ENCODE data around the gene KATNAL1. TPM values are rescaled to one million over a fixed set of nuclear protein-coding genes. Genes with fewer than 3 reads are reported as not detected.

The KATNAL1 gene
- total RNA-seq, 1 donor = 8.6 TPM

DNA sequence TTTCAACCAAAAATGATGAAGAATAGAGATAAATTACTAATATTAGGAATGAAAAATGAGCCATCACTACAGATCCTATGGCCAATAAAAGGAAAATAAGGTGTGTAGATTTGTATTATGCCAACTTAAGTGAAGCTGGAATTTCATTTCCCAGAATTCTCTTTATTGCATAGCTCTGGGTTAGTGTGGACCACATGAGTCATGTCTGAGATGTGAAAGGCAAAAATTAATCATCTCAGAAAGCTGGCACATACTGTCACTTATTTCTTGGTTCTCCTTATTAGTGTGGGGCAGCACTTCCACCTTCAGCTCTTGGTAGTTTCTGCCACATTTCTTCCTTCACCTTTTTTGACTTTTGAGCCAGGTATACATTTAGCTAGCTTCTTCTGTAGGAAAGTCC, 82.6 kb downstream of the KATNAL1 start:
- DNase-seq (ENCODE audit: low read depth in 2 of 3, low spot score in 2 of 3) = peak in 1 of 3 donors; percentile 22

DNA sequence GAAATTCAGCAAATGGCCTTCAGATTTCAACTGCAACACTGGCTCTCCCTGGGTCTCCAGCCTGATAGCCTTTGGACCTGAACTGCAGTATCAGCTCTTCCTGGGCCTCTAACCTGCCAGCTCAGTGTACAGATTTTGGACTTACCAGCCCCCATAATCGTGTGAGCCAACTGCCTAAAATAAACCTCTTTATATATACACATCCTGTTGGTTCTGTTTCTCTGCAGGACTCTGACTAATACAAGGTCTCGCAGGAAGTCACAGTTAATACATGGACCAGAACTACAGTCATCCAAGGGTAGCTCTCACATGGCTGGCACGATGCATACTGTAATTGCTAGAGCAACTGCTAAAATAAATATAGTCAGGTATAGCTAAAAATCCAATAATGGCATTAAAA, 85.1 kb downstream of the KATNAL1 start:
- no peak for DNase-seq (ENCODE audit: low read depth in 2 of 3, low spot score in 2 of 3)

DNA sequence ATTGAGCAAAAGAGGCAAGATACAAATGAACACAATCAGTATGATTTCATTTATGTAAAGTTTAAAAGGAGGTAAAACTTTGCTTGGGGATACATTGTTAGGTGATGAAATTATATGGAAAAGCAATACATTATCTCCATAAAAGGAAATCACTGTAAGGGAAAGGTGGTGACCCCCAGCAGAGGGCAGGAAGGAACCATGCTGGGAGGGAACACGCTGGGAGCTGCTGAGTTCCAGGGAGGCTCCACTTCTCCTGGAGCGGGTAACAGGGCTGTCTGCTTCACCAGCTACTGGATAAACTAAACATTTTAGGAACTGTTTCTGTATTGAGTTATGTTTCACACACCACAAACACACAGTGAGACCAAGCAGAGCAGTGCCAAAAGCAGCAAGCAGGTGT, 91.2 kb downstream of the KATNAL1 start:
- no peak for DNase-seq (ENCODE audit: low read depth in 2 of 3, low spot score in 2 of 3)

DNA sequence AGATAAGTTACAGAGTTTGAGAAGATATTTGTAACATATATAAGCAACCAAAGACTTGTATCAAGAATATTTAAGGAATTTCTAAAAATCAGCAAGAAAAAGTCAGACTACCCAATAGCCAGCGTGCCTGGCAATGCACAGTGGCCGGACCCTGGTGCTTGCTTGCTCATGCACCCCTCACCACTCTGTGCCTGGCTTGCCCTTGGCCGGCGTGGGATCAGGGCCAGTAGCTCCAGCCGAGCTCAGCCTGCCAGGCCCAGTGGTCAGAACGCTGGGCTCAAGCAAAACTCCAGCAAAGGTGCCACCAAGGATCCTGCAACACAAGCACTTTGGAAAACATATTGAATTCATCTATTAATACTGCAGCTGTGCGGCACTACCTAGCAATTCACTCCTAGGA, 95.1 kb downstream of the KATNAL1 start:
- no peak for DNase-seq (ENCODE audit: low read depth in 2 of 3, low spot score in 2 of 3)

DNA sequence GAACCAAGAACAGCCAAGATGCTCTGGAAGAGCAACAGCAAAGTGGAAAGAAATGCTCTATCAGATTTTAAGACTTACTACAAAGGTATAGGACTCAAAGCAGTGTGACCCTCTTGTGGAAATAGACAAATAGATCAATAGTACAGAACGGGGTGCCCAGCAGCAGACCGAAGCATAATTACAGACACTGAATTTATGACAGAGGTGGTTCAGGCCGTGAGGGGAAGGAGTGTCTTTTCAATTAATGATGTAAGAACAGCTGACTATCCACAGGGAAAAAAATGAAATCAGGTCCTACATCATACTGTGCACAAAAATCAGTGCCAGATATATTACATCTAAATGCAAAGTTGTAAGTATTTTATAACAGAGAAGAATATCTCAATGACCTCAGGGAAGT, 95.6 kb downstream of the KATNAL1 start:
- no peak for DNase-seq (ENCODE audit: low read depth in 2 of 3, low spot score in 2 of 3)

DNA sequence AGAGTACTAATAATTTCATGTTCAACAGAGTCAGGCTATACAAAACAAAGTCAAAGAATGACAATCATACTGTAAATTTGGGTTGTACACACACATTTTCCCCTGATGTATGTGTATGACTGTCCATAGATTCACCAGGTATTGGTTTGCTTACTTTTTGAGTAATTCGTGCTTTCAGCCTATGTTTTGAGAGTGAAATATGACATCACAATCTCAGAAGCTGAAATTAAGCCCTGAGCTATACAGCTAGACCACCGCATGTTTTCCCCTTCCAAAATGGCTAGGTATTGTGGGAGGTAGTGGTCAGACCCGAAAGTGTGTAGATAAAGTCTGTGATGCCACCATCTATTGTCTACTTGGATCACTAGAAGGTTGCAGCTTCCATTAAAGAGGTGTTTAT, 102.8 kb downstream of the KATNAL1 start:
- DNase-seq (ENCODE audit: low read depth in 2 of 3, low spot score in 2 of 3) = no peak

DNA sequence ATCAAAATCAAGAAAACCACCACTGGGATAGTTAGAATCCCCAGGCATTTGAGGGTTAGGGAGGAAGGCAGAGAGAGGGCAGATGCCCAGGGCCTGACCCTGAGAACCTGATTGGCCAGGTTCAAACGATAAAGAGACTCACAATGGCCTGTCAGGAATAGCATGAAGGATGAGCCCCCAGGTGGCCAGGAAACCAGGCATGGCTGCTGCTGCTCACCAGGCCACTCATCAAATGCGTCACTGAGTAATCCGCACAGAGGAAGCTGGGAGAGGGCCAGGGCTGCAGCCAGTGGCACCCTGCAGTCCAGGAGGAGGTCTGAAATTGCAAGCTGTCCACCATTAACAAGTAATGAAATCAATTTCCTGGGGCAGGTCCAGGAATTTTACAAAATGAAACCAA, 111.3 kb downstream of the KATNAL1 start:
- DNase-seq (ENCODE audit: low read depth in 2 of 3, low spot score in 2 of 3) = no peak

DNA sequence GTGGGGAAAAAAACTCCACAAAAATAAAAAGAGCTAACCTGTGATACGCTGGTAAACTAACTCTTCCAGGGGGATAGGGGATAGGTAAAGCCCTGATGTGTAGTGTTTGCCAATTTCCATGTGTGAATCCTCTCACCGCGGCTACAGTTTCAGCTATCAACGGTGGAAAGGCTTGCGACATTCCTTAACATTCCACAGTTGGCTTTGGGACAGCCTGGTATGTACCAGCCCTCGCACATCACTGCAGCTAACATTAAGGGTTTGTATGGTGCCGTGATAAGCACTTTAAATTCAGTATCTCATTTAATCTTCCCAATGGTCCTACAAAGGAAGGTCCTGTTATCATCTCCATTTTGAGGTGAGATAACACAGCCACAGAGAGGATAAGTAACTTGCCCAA, 112.4 kb downstream of the KATNAL1 start:
- no peak for DNase-seq (ENCODE audit: low read depth in 2 of 3, low spot score in 2 of 3)

DNA sequence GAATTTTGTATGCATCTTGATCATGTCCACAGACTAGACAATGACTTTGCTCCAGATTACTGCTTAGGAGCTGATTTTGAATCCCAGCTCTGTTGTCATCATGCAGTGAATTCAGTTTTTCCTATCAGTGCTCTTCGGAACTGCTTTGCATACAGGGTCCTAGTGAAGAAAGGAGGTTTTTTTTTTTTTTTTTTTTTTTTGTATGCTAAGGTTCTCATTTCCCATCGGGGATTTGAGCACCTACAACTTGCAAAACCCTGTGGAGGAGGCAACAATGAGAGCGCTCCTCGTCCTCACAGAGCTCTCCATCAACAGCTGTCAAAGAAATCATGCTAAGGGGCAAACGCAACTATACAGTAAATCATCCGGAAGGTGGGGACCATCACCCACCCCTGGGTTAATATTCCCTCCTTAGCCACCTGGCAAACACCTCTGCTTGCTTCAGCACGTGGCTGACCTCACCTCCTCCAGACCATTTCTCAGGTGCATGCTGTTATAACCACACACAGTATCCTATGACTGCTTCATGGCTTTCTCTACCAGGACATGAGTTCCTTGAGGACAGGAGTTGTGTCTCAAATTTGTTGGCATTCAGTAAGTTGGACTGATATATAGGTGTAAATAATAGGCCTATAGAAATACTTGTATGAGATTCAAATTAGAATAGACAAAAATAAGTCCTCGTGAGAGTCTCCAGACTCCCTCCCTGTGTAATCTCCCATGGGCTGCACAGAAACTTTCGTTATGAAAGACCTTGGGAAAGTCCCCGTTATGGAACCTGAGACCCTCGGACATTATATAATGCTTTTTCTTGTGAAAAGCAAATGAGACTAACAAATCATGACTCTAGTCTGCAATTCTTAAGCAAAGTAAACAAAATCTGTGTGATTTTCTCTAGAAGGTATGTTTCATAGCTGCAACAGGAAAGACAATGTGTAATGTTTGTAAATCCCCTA, 113.8 kb downstream of the KATNAL1 start:
- no peak for DNase-seq (ENCODE audit: low read depth in 2 of 3, low spot score in 2 of 3)

DNA sequence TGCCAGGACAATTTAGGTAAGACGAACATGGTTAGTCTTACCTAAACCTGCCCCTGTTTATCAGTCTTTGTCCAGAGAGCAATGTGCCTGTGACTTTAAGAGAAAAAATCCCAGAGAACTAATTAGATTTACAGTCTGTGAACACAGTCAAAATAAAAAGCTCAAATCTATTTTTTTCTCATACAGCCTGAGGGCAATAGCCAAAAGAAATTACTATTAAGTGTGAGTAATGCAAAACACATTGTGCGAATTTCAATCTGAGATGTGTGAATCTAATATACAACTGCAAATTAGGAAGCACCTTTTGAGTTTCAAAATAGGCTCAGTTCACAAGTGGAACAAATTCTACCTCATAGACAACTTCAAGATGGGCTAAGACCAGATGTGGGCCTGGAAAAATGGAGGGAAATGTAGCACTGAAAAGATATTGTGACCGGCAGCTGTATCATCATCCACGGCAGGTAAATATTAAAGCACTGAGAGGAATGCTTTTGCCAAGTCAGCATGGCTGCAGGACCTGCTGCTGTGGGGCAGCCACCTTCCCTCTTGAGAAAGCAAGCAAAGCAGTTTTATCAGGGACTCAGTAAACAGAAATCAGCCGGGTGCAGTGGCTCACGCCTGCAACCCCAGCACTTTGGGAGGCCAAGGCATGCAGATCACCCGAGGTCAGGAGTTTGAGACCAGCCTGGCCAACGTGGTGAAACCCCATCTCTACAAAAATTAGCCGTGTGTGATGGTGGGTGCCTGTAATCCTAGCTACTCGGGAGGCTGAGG, 114.8 kb downstream of the KATNAL1 start:
- DNase-seq (ENCODE audit: low read depth in 2 of 3, low spot score in 2 of 3) = no peak

DNA sequence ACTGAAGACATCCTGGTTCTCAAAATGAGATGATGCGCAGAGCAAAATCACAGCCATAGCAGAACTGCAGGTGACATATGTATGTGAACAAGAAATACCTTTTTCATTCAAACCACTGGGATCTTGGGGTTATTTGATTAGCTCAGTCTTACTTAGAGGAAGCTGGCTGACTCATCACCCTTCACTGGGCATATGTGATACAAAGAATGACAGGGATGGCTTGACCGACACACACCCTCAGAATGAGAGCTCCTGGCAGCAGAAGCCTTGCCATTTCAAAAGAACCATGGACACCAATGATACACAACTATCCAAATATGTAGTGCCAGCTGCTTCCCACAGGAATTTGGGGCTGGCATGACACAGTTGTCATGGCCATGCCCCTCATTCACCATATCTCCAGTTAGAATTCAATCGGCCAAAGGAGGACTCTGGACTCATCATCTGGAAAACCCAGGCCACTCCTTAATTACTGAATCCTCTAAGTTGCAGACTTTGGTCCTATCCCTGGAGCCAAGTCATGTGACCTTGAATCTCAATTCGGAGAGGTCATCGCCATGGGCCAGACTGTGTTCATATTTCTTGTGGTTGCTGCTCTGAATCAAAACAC, 115.8 kb downstream of the KATNAL1 start:
- no peak for DNase-seq (ENCODE audit: low read depth in 2 of 3, low spot score in 2 of 3)

DNA sequence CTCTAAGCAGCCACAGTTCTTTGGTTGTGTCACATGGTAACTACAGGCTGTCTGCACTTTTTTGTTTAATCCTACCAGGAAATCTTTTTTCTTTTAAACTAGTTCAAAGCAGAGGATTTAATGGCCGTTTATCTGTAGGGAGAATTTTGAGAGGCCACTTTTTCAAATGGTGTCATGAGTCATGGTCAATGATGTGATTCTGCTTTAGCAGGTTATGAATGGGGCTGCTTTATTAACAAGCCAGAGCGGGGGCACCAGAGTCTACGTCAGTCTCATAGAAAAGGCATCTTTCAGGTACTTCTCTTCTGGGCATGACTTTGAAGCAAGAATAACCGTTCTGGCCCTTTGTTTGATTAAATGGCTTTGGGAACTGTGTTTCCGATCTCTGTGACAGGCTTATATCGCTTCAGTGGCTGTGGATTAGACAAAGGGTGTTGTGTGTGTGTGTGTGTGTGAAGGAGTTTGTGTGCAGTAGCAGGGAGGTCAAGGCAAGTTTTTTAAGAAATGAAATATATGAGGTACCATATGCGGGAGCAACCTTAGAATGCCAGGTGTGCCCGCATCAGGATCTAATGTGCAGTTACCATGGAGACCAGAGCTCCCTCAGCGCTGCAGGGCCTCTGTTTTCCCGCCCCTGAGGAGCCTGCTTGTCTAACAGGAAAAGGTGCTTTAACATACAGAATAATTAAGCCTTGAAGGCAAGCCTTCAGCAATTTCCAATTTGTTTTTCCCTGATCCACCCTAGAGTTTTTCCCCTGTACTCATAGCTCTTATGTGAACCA, 120.5 kb downstream of the KATNAL1 start:
- DNase-seq (ENCODE audit: low read depth in 2 of 3, low spot score in 2 of 3) = no peak

DNA sequence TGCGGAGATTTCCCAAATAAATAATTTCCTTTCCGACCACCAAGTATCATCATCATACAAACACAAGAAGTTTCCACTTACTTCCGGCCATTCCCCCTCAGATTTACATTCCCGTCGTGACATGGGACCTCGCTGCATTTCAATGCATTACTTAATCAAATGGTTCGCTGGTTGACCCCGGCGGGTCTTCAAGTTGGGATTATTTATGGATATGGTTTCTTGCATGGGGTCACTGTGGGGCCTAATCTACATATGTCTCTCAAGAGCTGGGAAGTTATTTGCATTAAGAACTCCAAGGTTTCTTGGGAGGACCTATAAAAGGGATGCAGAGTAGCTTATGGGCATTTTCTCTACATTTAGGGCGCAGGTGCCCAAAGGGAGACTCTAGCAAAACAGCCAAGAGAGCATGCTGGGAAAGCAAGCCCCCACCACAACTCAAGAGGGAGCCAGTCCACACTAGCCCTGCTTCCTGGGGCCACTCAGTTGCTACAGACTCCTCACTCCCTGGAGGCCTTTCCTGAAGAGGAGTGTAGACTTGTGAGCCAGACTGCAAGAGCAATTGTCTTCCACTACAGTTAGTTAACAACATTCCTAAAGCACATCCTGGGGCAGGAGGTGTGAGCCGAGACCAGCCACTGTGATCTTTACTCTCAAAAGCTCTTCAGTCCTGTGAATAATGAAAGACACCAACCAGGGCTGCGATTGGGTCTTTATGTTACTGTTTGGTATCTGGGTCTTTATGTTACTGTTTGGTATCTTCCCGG, 125.3 kb downstream of the KATNAL1 start:
- no peak for DNase-seq (ENCODE audit: low read depth in 2 of 3, low spot score in 2 of 3)

DNA sequence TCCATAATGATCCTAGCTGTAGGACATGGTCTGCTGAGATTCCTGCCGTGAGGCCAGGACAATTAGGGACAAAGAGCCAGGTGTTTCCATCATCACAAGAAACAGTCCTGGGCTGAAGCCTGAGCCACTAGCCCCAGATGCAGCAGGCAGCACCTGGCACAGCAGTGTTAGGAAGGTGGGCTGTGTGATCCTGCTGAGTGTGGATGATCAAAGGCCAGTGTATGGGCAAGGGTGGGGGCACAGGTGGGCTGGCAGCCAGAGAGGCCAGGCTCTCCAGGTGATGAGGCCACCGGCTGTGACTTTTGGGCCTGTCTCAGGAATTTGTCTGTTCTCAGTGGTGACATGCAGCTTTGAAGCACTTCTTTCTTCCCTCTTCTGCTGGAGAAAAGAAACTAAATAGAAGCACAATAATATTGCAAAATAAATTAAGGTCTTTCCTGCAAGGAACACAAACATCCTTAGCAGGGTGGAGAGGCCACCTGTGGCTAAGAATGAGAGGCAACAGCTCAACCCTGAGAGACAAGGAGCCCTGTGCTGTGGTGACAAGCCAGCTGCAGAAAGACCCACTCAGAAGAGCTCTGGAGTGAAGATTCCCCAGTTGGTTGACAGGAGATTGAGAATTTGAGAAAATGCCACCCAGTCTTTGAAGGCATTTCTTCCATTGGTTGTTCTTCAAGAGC, 127.6 kb downstream of the KATNAL1 start:
- no peak for DNase-seq (ENCODE audit: low read depth in 2 of 3, low spot score in 2 of 3)

DNA sequence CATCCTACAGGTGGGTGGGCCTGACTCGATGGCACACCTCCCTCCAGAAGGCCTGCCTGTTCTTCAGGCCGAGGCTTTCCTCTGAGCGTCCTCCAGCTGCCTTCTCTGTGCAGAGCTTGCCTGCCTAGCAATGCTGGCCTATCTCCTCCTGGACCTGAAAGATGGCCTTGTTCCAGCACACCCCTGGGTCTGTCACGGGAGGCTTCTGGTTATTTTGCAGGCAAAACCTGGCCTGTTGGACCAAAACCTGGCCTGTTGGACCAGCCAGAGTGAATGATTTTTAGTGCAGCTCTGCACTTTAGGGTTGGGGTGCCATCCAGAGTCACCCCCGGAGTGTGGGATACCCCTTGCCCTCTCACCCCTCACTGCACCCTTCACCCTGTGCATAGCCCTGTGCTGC, 128.4 kb downstream of the KATNAL1 start:
- no peak for DNase-seq (ENCODE audit: low read depth in 2 of 3, low spot score in 2 of 3)

DNA sequence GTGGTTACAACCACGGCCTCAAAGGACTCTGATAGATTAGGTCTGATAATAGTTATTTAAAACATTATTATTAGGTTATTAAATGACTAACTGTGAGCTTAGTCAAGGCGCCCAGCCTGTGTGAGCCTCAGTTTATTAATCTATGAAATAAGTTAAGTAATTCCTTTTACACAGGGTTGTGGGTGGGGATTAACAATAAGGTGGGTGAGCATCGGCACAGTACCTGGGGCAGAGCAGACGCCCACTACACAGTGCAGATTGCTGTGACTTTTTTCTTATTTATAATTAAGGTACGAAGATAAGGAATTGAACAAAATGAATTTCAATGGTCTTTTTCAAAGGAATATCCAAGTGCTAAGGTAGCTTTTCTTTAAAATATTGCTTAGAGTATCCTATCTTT, 132.2 kb downstream of the KATNAL1 start:
- DNase-seq (ENCODE audit: low read depth in 2 of 3, low spot score in 2 of 3) = no peak

DNA sequence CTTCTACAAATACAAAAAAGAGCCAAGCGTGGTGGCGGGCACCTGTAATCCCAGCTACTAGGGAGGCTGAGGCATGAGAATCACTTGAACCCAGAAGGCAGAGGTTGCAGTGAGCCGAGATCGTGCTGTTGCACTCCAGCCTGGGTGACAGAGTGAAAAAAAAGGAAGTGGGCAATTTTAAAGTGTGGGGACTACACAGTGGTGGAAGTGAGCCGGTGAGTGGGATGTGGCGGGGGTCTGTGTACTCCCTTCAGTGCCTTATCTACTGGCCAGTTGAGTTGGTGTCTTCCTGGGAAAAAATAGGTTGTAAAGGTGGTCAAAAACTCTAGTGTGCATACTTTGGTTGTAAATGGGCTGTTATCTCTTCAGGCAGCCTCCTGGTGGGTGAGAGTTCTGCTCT, 133.1 kb downstream of the KATNAL1 start:
- peak in 1 of 3 donors; percentile 45 for DNase-seq (ENCODE audit: low read depth in 2 of 3, low spot score in 2 of 3)

DNA sequence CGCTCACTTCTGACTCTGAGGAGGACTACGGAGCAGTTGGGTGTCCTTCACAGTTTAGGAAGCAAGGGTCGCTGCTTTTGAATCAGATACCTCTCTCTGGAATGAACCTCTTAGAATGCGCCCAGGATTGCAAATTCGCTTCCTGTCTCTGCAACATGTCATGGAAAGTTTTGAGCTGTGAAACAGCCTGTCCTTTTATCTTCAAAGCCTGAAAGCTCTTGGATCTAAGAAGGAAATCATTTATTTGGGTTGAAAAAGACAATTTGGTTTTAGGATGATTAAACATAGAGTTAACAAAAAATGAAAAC, 134.1 kb downstream of the KATNAL1 start:
- DNase-seq (ENCODE audit: low read depth in 2 of 3, low spot score in 2 of 3) = no peak

DNA sequence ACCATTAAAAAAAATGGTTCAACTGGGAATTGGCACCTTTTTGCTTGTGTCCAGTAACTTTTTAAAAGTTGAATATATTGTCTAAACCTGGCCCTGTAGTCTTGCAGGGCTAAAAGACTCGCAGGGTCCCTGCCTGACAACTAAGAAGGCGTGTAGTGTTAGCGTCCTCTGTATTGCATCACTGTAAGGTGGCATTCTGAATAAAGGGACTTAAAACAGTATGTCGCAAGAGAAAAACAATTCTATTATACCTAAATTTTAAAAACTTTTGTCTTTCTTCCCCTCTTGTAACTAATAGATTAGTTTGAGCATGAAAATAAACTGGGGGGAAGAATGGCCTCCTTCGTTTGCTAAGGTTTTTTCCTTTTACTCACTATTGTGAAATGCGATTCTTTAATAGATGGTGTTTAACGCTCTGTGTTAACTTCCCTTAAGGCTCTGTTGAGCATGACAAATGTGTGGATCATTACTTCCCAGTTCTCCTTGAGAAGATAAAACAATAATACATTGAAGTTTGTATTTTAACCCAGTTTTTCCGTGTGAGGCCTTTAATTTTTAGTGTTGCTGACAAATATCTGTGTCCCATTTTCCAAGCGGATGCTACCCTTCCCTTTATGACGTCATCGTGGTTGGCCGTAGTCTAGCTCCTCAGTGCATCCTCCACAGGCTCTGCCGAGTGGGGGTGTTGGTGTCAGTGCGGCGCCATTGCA, 134.6 kb downstream of the KATNAL1 start:
- DNase-seq (ENCODE audit: low read depth in 2 of 3, low spot score in 2 of 3) = no peak

Data from hematopoietic multipotent progenitor cell (in vitro differentiated cells).